IPS DF 6.9 (cell line): Measurements from ENCODE around the gene LRRC45.

ENCODE experiments used
- DNase-seq: peaks from one replicate; pipeline ENCODE4 v3.0.0-alpha.2; 2013; ENCODE audit warnings: low read depth, low spot score
- H3K27ac ChIP-seq: one replicate; pipeline ENCODE4 v1.5.1; 2013; ENCODE audit warnings: low read length, control low read depth
- H3K27me3 ChIP-seq: 2 replicates; pipeline ENCODE4 v1.6.1; 2013; ENCODE audit warnings: mild to moderate bottlenecking, low read length; ENCODE audit not compliant: control insufficient read depth, insufficient read depth
- H3K36me3 ChIP-seq: 2 replicates; pipeline ENCODE4 v1.6.1; 2013; ENCODE audit warnings: low read length; ENCODE audit not compliant: control insufficient read depth, insufficient read depth
- H3K4me1 ChIP-seq: 2 replicates; pipeline ENCODE4 v1.6.1; 2013; ENCODE audit warnings: low read length; ENCODE audit not compliant: control insufficient read depth, insufficient read depth
- H3K4me3 ChIP-seq: 2 replicates; pipeline ENCODE4 v1.5.1; 2013; ENCODE audit warnings: mild to moderate bottlenecking, low read length
- H3K9me3 ChIP-seq: 2 replicates; pipeline ENCODE4 v1.6.1; 2013; ENCODE audit warnings: low read length, inconsistent platforms; ENCODE audit not compliant: control insufficient read depth, insufficient read depth
- WGBS: extraction: QIAGEN DNeasy Blood & Tissue Kit; methylation state at CpG from one replicate; pipeline ENCODE4 v1.1.7; 2013; ENCODE audit warnings: mixed read lengths, missing lambda C conversion rate; ENCODE audit not compliant: insufficient read length, insufficient coverage; 5-methylcytosine and 5-hydroxymethylcytosine counted together

LRRC45 gene

DNA sequence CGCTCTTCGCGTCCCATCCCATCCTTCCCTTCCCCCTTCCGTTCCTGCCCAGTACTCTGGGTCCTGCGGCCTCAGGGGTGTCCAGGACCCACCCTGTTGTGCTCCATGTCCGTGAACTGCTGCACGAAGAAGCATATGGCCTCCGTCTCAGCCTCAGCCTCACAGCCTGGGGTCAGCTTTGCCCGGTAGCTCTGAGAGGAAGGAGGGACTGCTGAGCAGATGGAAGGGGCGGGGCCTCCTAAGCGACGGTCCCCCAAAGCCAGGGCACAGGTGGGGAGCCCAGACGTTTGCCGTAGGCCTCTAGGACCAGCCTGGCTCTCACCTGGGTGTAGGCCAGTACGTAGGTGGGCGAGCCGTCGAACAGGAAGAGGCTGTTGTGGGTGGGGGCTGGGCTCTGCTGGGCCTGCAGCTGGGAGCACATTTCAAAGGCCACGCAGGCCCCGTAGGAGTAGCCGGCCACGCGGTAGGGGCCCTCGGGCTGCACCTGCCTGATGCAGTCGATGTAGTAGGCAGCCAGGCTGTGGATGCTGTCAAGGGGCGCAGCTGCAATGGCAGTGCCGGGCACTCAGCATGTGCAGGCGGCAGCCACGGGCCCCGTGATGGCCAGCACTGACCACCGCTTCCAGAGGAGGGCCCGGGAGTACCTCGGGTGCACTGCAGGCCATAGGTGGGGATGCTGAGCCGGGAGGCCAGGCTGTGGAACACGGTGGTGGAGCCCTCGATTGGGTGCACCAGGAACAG is 57.1 kb downstream of the LRRC45 start:
- H3K27me3 ChIP-seq, result no peaks in the 10 kb centered on the region
- peaks cover 68% of the 10 kb centered on the region for H3K36me3 ChIP-seq
- no peak for DNase-seq
- H3K4me1 ChIP-seq, result peaks cover 1% of the 10 kb centered on the region; the same call in 1 of the 2 replicates
- H3K9me3 ChIP-seq, result no peaks in the 10 kb centered on the region
- no peak overlapping the region for H3K27ac ChIP-seq
- no CpG with 5 or more reads among the region's 36 CpGs for WGBS
- H3K4me3 ChIP-seq, result no peak overlapping the region
